IMR-90 (cell line): ENCODE data around the gene TMEM63C. TPM values are rescaled to one million over a fixed set of nuclear protein-coding genes. Genes with fewer than 3 reads are reported as not detected.

ENCODE experiments used
- ATAC-seq: fragments of 200-7000 bp; cut with Tn5 transposase; 2 replicates; pipeline ENCODE4 v1.9.1; 2020; ENCODE audit warnings: low read depth, mild to moderate bottlenecking, moderate library complexity
- BruUV-seq: library from RNA; stranded (reverse); fragments of 400-500 nt; replicated peaks from 2 replicates; lab custom pipeline; 2021; lab: Mats Ljungman, UMichigan
- CTCF ChIA-PET: fragments of 300-600 bp; formaldehyde crosslinking; extraction: SDS; loops from one replicate; lab custom pipeline; 2021; ENCODE audit warnings: antibody characterized with exemption; lab: Yijun Ruan, JAX
- POLR2A ChIA-PET: fragments of 300-600 bp; sonication (Branson Sonifier 250); formaldehyde crosslinking; loops from one replicate; lab custom pipeline; 2022; ENCODE audit warnings: antibody characterized with exemption; ENCODE audit not compliant: unreplicated experiment; lab: Charles Lee
- DNase-seq: peaks from one replicate; pipeline ENCODE4 v3.0.0; 2013
- H2AFZ ChIP-seq: replicated peaks from 2 replicates; pipeline ENCODE3; 2013; ENCODE audit warnings: low read length, mild to moderate bottlenecking; ENCODE audit not compliant: poor library complexity
- H2AK5ac ChIP-seq: 2 replicates; pipeline ENCODE4 v1.6.1; 2013; ENCODE audit warnings: low read depth, low read length, inconsistent platforms
- H2AK9ac ChIP-seq: replicated peaks from 2 replicates; pipeline ENCODE3; 2013; ENCODE audit warnings: mild to moderate bottlenecking, low read depth, low read length, moderate library complexity; ENCODE audit not compliant: poor library complexity
- H2BK120ac ChIP-seq: 2 replicates; pipeline ENCODE4 v1.6.1; 2013; ENCODE audit warnings: low read depth, low read length, inconsistent platforms
- H2BK15ac ChIP-seq: 3 replicates; pipeline ENCODE4 v1.6.1; 2013; ENCODE audit warnings: low read depth, low read length, inconsistent platforms
- H2BK20ac ChIP-seq: 2 replicates; pipeline ENCODE4 v1.6.1; 2013; ENCODE audit warnings: low read depth, mild to moderate bottlenecking, inconsistent platforms, low read length, moderate library complexity
- H2BK5ac ChIP-seq: 2 replicates; pipeline ENCODE4 v1.6.1; 2013; ENCODE audit warnings: mild to moderate bottlenecking, low read depth, low read length, inconsistent platforms; ENCODE audit not compliant: poor library complexity, severe bottlenecking
- H3K14ac ChIP-seq: replicated peaks from 2 replicates; pipeline ENCODE4 v1.6.1; 2013; ENCODE audit warnings: low read depth, low read length, inconsistent platforms
- H3K18ac ChIP-seq: 2 replicates; pipeline ENCODE4 v1.6.1; 2013; ENCODE audit warnings: low read depth, low read length, control low read depth
- H3K23ac ChIP-seq: 2 replicates; pipeline ENCODE4 v1.6.1; 2013; ENCODE audit warnings: low read depth, low read length, inconsistent platforms
- H3K27ac ChIP-seq: 2 replicates; pipeline ENCODE4 v1.5.1; 2013; ENCODE audit warnings: mild to moderate bottlenecking, control low read depth, low read length; ENCODE audit not compliant: insufficient read depth
- H3K27me3 ChIP-seq: 2 replicates; pipeline ENCODE4 v1.6.1; 2013; ENCODE audit warnings: low read length; ENCODE audit not compliant: control insufficient read depth, insufficient read depth
- H3K36me3 ChIP-seq: 2 replicates; pipeline ENCODE4 v1.6.1; 2013; ENCODE audit warnings: low read length, mixed read lengths; ENCODE audit not compliant: control insufficient read depth, insufficient read depth
- H3K4ac ChIP-seq: 2 replicates; pipeline ENCODE4 v1.6.1; 2013; ENCODE audit warnings: low read depth, low read length, inconsistent platforms
- H3K4me1 ChIP-seq: 2 replicates; pipeline ENCODE4 v1.6.1; 2013; ENCODE audit warnings: low read length, mixed read lengths; ENCODE audit not compliant: control insufficient read depth, insufficient read depth
- H3K4me2 ChIP-seq: 2 replicates; pipeline ENCODE4 v1.6.1; 2013; ENCODE audit warnings: low read depth, mild to moderate bottlenecking, control low read depth, low read length, moderate library complexity
- H3K4me3 ChIP-seq: 2 replicates; pipeline ENCODE4 v1.5.1; 2013; ENCODE audit warnings: low read depth, mild to moderate bottlenecking, control low read depth, low read length, moderate library complexity; ENCODE audit not compliant: insufficient read depth
- H3K56ac ChIP-seq: 2 replicates; pipeline ENCODE4 v1.6.1; 2013; ENCODE audit warnings: low read length, inconsistent platforms; ENCODE audit not compliant: insufficient read depth; ENCODE audit errors: extremely low read depth
- H3K79me1 ChIP-seq, 2 experiments: 2 replicates each; pipeline ENCODE4 v1.6.1; 2013; ENCODE audit warnings: low read length in 2 of 2, inconsistent platforms in 1 of 2, low read depth in 1 of 2
- H3K9ac ChIP-seq: 2 replicates; pipeline ENCODE4 v1.6.1; 2013; ENCODE audit warnings: low read depth, low read length, control low read depth
- H3K9me1 ChIP-seq: 2 replicates; pipeline ENCODE4 v1.6.1; 2013; ENCODE audit warnings: low read length, inconsistent platforms; ENCODE audit not compliant: insufficient read depth
- H3K9me3 ChIP-seq: 2 replicates; pipeline ENCODE4 v1.6.1; 2013; ENCODE audit warnings: low read length; ENCODE audit not compliant: control insufficient read depth, insufficient read depth
- H4K20me1 ChIP-seq: 2 replicates; pipeline ENCODE4 v1.6.1; 2013; ENCODE audit warnings: low read length, inconsistent platforms; ENCODE audit not compliant: insufficient read depth
- H4K5ac ChIP-seq: 2 replicates; pipeline ENCODE4 v1.6.1; 2013; ENCODE audit warnings: mild to moderate bottlenecking, low read depth, low read length, control low read depth
- H4K8ac ChIP-seq, 2 experiments: 2 replicates each; pipeline ENCODE4 v1.6.1; 2013; ENCODE audit warnings: low read depth in 2 of 2, low read length in 2 of 2, control low read depth in 1 of 2, inconsistent platforms in 1 of 2
- H4K91ac ChIP-seq: 2 replicates; pipeline ENCODE4 v1.6.1; 2013; ENCODE audit warnings: low read depth, low read length, inconsistent platforms; ENCODE audit not compliant: insufficient read depth
- CEBPB ChIP-seq: IDR thresholded peaks from 2 replicates; pipeline ENCODE4 v1.6.1; 2012; ENCODE audit warnings: low read depth, low read length, improper control_type of control experiment
- CTCF ChIP-seq: conservative IDR thresholded peaks from 2 replicates; pipeline ENCODE4 v1.5.1; 2012; ENCODE audit warnings: mild to moderate bottlenecking, low read depth, low read length, improper control_type of control experiment
- ELK1 ChIP-seq: fragments of 150-350 bp; IDR thresholded peaks from 2 replicates; pipeline ENCODE4 v1.6.1; 2016; ENCODE audit warnings: low read depth, mild to moderate bottlenecking, low read length, moderate library complexity, borderline replicate concordance
- NFE2L2 ChIP-seq: fragments of 150-350 bp; IDR thresholded peaks from 2 replicates; pipeline ENCODE4 v1.6.1; 2016; ENCODE audit warnings: low read depth, mild to moderate bottlenecking, low read length
- RFX5 ChIP-seq: IDR thresholded peaks from 2 replicates; pipeline ENCODE4 v1.8.0; 2012; ENCODE audit warnings: low read depth, mild to moderate bottlenecking, low read length, moderate library complexity
- USF2 ChIP-seq: fragments of 150-350 bp; IDR thresholded peaks from 2 replicates; pipeline ENCODE4 v1.6.1; 2017; ENCODE audit warnings: mild to moderate bottlenecking, antibody characterized with exemption, low read length, low read depth
- WGBS, 2 experiments: methylation state at CpG; one replicate each; pipeline versions ENCODE4 v1.1.5 to v1.1.7; 2013; ENCODE audit warnings: missing lambda C conversion rate in 2 of 2; ENCODE audit not compliant: insufficient read length in 1 of 2; ENCODE audit errors: extremely low coverage in 2 of 2; 5-methylcytosine and 5-hydroxymethylcytosine counted together
- dilution Hi-C: fragments of 300-500 bp; cut with HindIII; formaldehyde crosslinking; loops from one replicate; pipeline ENCODE4 v1.14.3; 2018; ENCODE audit warnings: low sequenced_read_pairs; ENCODE audit not compliant: unreplicated experiment
- in situ Hi-C: fragments of 300-500 bp; cut with MboI; formaldehyde crosslinking; loops from 3 replicates; pipeline ENCODE4 v1.14.3; 2019; ENCODE audit warnings: low sequenced_read_pairs, inconsistent platforms, mixed read lengths
- intact Hi-C: fragments of 100-400 bp; cut with micrococcal nuclease; formaldehyde crosslinking; loops from 2 replicates; pipeline ENCODE4 v1.10.0; 2022
- polyA plus RNA-seq, 3 experiments: library from polyadenylated mRNA; depleted of rRNA; stranded (reverse); fragments of >200 nt; gene quantifications; 2 replicates each; pipeline ENCODE4 v1.2.3, GENCODE V29; 2012; ENCODE audit warnings: low replicate concordance in 1 of 3
- total RNA-seq: library from RNA; depleted of rRNA; stranded (reverse); fragments of >200 nt; gene quantifications from 2 replicates; pipeline ENCODE4 v1.2.3, GENCODE V29; 2012

The TMEM63C gene
- total and polyA plus RNA-seq, 2 of the 4 experiments (the other 2 are of a cell fraction) = under 0.01 TPM; not detected in 1

GRCh38 chr14:77224212-77224611, 42.6 kb downstream of the TMEM63C start:
- TF ChIP-seq ELK1 (no peak), CTCF (no peak), USF2 (no peak), CEBPB (no peak), NFE2L2 (no peak), RFX5 (no peak)
- WGBS, 2 experiments = 60% methylated on average over 2 of the region's 4 CpGs; no CpG with 5 or more reads in 1 of the 2 experiments

More at GRCh38 chr14:77224212-77224611, 42.6 kb downstream of the TMEM63C start:
- H3K18ac ChIP-seq = no peak overlapping the region
- no peak overlapping the region for H3K9ac ChIP-seq
- H3K4me1 ChIP-seq = no peaks in the 10 kb centered on the region
- peaks cover 8% of the 10 kb centered on the region; the same call in 1 of the 2 replicates for H3K27me3 ChIP-seq
- H2BK15ac ChIP-seq = no peak overlapping the region
- no peak overlapping the region for H2AK9ac ChIP-seq
- no peak overlapping the region for H3K23ac ChIP-seq
- ChIA-PET POLR2A (no interaction called here), CTCF (no interaction called here)
- no peak overlapping the region for H2BK5ac ChIP-seq
- H4K91ac ChIP-seq = no peak overlapping the region
- H4K20me1 ChIP-seq = no peaks in the 10 kb centered on the region
- H2AFZ ChIP-seq = no peak overlapping the region
- H3K4me3 ChIP-seq = no peak overlapping the region
- H4K5ac ChIP-seq = no peak overlapping the region
- no TSS peak for BruUV-seq
- no peak overlapping the region for H2BK20ac ChIP-seq
- H3K9me1 ChIP-seq = no peaks in the 10 kb centered on the region
- no peak for DNase-seq
- H3K36me3 ChIP-seq = no peaks in the 10 kb centered on the region
- no peak overlapping the region for H2BK120ac ChIP-seq
- no peak overlapping the region for H3K4me2 ChIP-seq
- H3K4ac ChIP-seq = no peak overlapping the region
- H3K56ac ChIP-seq = no peak overlapping the region
- dilution Hi-C loops (no loop called here), in situ Hi-C loops (no loop called here), intact Hi-C loops (no loop called here)
- H3K14ac ChIP-seq = no peak overlapping the region
- H3K9me3 ChIP-seq = no peaks in the 10 kb centered on the region
- H4K8ac ChIP-seq = no peak overlapping the region
- no peak overlapping the region for H3K27ac ChIP-seq
- no peaks in the 10 kb centered on the region for H3K79me1 ChIP-seq
- ATAC-seq = no peak
- H2AK5ac ChIP-seq = no peak overlapping the region
